Fibroblast of lung (primary cell): ENCODE results near the gene CHST3.
"Not testable (repeated sequence)": the region's sequence is repeated elsewhere in the genome, so short reads cannot be mapped to it uniquely, and the experiment has no call there.

Source experiments
- EZH2 ChIP-seq: IDR thresholded peaks from 2 replicates; pipeline ENCODE4 v1.5.1; 2012; ENCODE audit warnings: low read length, control low read depth, mild to moderate bottlenecking; ENCODE audit errors: missing control alignments
- TF ChIP-seq, protein P1 (sequence below), 2 donors: IDR thresholded peaks in 1 of 2; conservative IDR thresholded peaks in 1 of 2; 1 replicate in 1 of 2; 2 replicates in 1 of 2; pipeline ENCODE4 v1.5.1; 2011 to 2012; ENCODE audit warnings: low read length in 2 of 2, control low read depth in 1 of 2, inconsistent platforms in 1 of 2, low read depth in 1 of 2, mild to moderate bottlenecking in 1 of 2

DNA sequence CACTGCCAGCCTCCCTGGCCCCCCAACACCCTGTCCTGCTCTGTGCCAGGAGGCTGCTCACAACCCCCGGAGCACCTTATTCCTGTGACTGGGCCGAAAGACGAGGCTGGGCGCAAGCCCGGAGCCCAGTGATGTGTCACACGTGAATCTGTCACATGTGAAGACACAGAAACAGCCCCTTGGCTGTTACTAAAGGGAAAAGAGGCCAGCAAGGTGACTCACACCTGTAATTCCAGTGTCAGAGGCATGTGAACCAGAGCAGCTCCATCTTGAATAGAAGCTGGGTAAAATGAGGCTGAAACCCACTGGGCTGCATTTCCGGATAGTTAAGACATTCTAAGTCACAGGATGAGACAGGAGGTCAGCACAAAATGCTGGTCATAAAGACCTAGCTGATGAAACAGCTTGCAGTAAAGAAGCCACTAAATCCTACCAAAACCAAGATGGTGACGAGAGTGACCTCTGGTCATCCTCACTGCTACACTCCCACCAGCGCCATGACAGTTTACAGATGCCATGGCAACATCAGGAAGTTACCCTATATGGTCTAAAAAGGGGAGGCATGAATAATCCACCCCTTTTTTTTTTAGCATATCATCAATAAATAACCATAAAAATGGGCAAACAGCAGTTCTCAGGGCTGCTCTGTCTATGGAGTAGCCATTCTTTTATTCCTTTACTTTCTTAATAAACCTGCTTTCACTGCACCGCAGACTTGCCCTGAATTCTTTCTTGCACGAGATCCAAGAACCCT, 68.4 kb downstream of the CHST3 start:
- TF ChIP-seq, protein P1, sequence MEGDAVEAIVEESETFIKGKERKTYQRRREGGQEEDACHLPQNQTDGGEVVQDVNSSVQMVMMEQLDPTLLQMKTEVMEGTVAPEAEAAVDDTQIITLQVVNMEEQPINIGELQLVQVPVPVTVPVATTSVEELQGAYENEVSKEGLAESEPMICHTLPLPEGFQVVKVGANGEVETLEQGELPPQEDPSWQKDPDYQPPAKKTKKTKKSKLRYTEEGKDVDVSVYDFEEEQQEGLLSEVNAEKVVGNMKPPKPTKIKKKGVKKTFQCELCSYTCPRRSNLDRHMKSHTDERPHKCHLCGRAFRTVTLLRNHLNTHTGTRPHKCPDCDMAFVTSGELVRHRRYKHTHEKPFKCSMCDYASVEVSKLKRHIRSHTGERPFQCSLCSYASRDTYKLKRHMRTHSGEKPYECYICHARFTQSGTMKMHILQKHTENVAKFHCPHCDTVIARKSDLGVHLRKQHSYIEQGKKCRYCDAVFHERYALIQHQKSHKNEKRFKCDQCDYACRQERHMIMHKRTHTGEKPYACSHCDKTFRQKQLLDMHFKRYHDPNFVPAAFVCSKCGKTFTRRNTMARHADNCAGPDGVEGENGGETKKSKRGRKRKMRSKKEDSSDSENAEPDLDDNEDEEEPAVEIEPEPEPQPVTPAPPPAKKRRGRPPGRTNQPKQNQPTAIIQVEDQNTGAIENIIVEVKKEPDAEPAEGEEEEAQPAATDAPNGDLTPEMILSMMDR (conservative IDR thresholded peaks at IDR 0.05 in 1 of 2, IDR thresholded peaks at IDR 0.05 in 1 of 2; ENCODE audit: low read depth in 1 of 2, low read length in 2 of 2), result not testable (repeated sequence)
- not testable (repeated sequence) for TF ChIP-seq EZH2
